HG02759 (cell line): ENCODE measurements around the gene MAST2.
A peak's percentile ranks its signal among the peaks of the same experiment; 100 is the strongest.
"Not testable (repeated sequence)": the region's sequence is repeated elsewhere in the genome, so short reads cannot be mapped to it uniquely, and the experiment has no call there.

Experiments
- ATAC-seq: cut with Tn5 transposase; IDR thresholded peaks from one replicate; pipeline ENCODE4 v1.9.1; 2021; ENCODE audit warnings: mild to moderate bottlenecking, moderate library complexity; ENCODE audit not compliant: unreplicated experiment

MAST2 gene

GRCh38 chr1:45809761-45810160 is 6.3 kb downstream of the MAST2 start:
- ATAC-seq, result no peak

GRCh38 chr1:45814776-45815175 is 11.4 kb downstream of the MAST2 start:
- ATAC-seq, result no peak

GRCh38 chr1:45815667-45816458 is 12.5 kb downstream of the MAST2 start:
- no peak for ATAC-seq

GRCh38 chr1:45820173-45820572 is 16.8 kb downstream of the MAST2 start:
- no peak for ATAC-seq

GRCh38 chr1:45820788-45821187 is 17.4 kb downstream of the MAST2 start:
- ATAC-seq, result no peak

- no peak for ATAC-seq
These were observed 19.2 kb downstream of the MAST2 start for GRCh38 chr1:45822644-45823043.

GRCh38 chr1:45824607-45825006 is 21.2 kb downstream of the MAST2 start:
- ATAC-seq, result no peak

- ATAC-seq, result no peak
These were observed 23.8 kb downstream of the MAST2 start for GRCh38 chr1:45827256-45827655.

- no peak for ATAC-seq
These were observed 25.4 kb downstream of the MAST2 start for GRCh38 chr1:45828841-45829240.

GRCh38 chr1:45833361-45833760 is 29.9 kb downstream of the MAST2 start:
- no peak for ATAC-seq

GRCh38 chr1:45834689-45835088 is 31.3 kb downstream of the MAST2 start:
- ATAC-seq, result no peak

- no peak for ATAC-seq
These were observed 33.0 kb downstream of the MAST2 start for GRCh38 chr1:45836451-45836850.

- not testable (repeated sequence) for ATAC-seq
These were observed 33.4 kb downstream of the MAST2 start for GRCh38 chr1:45836861-45837260.

GRCh38 chr1:45838322-45838721 is 34.9 kb downstream of the MAST2 start:
- ATAC-seq, result not testable (repeated sequence)

- ATAC-seq, result peak; percentile 71
These were observed 37.3 kb downstream of the MAST2 start for GRCh38 chr1:45840704-45841103.

- ATAC-seq, result no peak
These were observed 39.4 kb downstream of the MAST2 start for GRCh38 chr1:45842786-45843185.

GRCh38 chr1:45843474-45843905 is 40.1 kb downstream of the MAST2 start:
- no peak for ATAC-seq

GRCh38 chr1:45844000-45844399 is 40.6 kb downstream of the MAST2 start:
- ATAC-seq, result not testable (repeated sequence)

GRCh38 chr1:45846931-45847330 is 43.5 kb downstream of the MAST2 start:
- no peak for ATAC-seq

- no peak for ATAC-seq
These were observed 44.7 kb downstream of the MAST2 start for GRCh38 chr1:45848097-45848496.

- no peak for ATAC-seq
These were observed 45.3 kb downstream of the MAST2 start for GRCh38 chr1:45848714-45849113.

- ATAC-seq, result no peak
These were observed 46.6 kb downstream of the MAST2 start for GRCh38 chr1:45850017-45850416.

- no peak for ATAC-seq
These were observed 51.3 kb downstream of the MAST2 start for GRCh38 chr1:45854724-45855123.
